Epithelial cell of prostate (primary cell): Measurements from ENCODE around the gene RALGPS1.

Source experiments
- DNase-seq: peaks from one replicate; pipeline ENCODE4 v3.0.0-alpha.2; 2011; ENCODE audit warnings: low read depth, low spot score
- H3K27ac ChIP-seq: fragments of 450-650 bp; 2 replicates; pipeline ENCODE4 v1.5.1; 2017; ENCODE audit warnings: mild to moderate bottlenecking

Gene RALGPS1

DNA sequence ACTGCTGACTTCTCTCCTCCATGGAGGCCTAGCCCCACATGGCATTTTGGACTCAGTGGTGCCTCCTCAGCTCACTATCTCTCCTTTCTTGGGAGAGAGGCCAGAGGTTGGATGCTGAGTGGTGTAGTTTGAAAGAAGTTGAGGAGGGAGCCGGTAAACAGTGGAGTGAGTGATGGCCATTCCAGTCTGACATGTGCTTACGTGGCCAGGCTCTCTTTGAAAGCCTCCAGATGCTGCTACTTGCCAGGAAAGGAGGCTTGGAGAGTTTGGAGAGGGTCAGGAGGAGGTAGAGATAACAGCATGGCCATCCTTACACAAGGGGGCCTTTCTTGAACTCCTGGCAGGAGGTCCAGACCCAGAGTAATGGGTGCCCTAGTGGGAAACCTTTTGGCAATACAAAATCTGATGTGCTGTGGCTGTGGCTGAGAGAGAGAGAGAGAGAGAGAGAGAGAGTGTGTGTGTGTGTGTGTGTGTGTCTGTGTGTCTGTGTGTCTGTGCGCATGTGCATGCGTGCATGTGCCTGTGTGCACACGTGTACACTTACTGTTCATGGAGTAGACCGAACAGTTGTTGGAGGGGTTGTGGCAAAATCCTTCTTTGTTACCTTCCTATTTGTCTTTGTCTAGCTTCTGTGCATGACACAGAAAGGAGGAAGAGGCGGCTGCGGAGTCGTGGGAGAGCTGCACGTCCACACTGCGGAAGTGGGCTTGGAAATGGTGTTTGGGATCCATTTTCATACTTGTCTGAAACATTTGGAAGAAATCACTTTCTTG lies 37.8 kb downstream of the RALGPS1 start:
- H3K27ac ChIP-seq = no peak overlapping the region
- DNase-seq = no peak

DNA sequence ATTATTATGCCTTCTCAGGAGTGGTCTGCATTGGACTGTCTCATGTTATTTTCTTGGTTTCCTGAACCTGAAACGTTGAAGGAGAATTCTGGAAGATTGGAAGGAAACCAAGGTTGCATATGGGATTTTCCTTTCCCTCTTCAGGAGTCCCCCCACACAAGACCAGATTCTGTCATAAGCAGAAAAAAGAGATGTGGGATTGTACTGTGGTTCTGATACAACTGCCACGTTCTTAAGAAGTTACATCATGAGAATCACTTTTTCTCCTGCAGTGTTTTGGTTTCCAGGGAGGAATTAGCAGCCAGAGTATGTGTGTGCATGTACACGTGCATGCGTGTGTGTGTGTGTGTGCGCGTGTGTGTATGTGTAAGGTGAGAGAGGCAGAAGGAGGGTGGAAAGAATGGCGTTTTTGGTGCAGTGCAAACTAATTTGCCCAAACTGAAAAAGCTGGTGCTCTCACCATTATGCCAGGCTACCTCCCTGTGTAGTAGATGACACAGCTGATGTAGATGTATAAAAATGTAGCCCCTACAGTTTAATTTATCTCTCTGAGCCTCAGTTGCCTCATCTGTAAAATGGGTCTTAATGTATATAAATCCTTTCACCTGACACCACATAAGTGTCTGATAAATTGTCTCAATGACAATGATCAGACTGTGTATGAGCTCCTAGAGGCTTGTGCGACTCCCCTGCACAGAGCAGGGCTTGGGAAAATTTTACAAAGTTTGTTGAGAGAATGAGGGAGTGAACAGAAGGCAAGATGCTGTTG lies 38.6 kb downstream of the RALGPS1 start:
- H3K27ac ChIP-seq = no peak overlapping the region
- no peak for DNase-seq

DNA sequence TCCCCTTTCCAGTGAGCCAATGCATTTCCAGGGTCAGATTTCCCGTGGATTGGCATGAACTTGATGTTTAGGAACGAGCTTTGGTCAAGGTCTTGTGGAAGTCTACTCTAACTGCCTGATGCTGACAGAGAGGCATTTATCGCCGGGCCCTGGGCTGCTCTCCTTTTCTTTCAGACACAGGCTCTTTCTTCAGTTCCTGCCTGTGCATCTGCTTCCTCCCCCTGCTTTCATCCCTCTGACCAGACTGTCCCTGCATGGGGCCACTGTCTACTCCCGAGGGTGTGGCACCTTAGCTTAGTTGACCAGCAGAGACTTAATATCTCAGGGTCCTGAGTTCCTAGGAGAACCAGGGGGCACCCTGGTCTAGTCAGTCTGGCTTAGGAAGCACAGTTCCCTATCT lies 41.2 kb downstream of the RALGPS1 start:
- DNase-seq = no peak
- no peak overlapping the region for H3K27ac ChIP-seq

DNA sequence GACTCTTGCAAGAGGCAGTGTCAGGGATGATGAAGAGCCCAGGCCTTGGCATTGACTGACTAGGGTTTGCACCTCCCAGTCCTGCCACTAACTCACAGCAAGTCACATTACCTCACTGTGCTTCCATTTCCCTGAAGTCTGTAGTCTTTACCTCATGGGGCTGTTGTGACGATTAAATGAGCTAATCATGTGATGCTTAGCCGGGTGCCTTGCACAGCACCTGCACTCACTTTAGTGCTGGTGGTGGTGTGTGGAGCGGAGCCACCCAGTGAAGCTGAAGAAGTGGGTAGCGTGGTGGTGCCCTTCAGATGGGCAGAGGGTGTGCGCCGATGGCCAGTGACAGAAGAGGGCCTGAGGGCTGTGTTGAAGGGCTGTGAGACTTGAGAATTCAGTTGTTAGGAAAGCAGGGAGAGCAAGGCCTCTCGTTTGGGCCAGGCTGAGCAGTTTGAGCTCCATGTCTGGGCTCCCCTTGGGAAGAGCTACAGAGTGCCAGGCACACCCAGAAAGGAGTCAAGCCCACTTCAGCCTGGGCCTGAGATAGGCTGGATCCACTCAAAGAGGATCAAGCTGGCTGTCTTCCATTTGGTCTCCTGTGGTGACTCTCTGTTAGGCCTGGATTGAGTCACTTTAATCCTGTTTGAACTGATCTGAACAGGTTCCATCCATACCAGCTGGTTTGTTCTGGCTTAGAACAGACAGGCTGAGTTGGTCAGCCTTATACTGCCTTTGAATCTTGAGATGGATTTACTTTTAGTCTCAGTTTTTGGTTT lies 42.5 kb downstream of the RALGPS1 start:
- peak overlapping the region; percentile 68 for H3K27ac ChIP-seq
- peak; percentile 48 for DNase-seq

DNA sequence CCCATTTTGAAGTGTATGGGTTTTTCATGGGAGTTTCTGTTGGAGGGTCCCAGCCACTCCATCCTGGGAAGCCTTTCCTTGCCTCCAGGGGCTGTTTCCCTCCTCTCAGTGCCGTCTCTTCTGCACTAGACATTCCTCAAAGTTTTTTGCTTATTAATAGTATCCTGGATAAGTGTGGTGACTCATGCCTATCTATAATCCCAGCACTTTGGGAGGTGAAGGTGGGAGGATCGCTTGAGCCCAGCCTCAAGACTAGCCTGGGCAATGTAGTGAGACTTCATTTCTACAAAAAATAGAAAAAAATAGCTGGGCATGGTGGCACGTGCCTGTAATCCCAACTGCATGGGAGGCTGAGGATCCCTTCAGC lies 43.1 kb downstream of the RALGPS1 start:
- H3K27ac ChIP-seq = peak overlapping the region; percentile 68
- DNase-seq = no peak

DNA sequence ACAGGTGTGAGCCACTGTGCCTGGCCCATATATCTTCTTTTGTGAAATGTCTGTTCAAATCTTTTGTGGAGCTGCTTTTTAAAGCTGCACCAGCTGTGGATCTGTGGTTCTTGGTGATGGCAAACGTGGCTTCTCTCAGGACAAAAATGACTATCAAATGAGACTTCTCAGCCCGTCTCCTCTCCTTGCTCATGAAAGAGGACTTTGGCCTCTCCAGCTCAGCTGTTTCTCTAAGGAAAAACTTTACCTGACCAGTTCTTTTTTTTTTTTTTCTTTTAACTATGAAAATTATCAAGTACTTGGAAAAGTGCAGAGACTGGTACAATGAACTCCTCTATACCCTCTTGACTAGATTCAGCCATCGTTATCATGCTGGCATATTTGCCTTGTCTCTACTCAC lies 44.8 kb downstream of the RALGPS1 start:
- DNase-seq = no peak

DNA sequence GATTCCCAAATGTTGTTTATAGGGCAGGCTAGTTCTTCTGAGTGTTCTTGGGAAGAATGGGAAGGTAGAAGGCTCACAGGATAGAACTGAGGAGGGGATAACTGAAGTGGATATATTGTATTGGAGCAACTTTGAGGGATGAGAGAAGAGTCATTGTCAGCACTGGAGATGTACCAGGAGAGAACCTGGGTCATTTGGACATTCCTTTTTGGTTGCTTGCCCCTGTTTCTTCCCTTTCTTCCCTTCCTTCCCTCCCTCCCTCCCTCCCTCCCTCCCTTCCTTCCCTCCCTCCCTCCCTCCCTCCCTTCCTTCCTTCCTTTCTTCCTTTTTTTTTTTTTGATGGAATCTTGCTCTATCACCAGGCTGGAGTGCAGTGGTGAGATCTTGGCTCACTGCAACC lies 45.3 kb downstream of the RALGPS1 start:
- no peak for DNase-seq
- H3K27ac ChIP-seq = no peak overlapping the region

More for the DNA sequence above, 44.8 kb downstream of the RALGPS1 start:
- no peak overlapping the region for H3K27ac ChIP-seq

DNA sequence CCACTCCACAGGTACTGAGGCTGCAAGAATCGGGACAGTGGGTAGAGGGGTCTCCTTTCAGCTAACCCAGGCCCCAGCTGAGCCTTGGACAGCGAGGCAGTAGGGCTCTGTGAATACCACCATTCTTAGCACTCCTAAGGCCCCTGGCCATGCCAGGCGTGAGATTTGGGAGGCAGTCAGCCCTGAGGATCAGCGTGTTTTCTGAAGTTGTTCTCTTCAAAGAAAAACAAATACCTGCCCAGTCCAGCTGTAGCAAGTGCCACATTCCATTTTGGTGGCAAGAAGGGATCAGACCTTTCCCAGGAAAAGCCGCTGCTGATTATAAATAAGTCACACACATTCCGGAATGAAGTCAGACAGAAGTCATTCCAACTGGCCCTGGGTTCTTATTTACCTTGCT lies 47.8 kb downstream of the RALGPS1 start:
- H3K27ac ChIP-seq = no peak overlapping the region
- no peak for DNase-seq

DNA sequence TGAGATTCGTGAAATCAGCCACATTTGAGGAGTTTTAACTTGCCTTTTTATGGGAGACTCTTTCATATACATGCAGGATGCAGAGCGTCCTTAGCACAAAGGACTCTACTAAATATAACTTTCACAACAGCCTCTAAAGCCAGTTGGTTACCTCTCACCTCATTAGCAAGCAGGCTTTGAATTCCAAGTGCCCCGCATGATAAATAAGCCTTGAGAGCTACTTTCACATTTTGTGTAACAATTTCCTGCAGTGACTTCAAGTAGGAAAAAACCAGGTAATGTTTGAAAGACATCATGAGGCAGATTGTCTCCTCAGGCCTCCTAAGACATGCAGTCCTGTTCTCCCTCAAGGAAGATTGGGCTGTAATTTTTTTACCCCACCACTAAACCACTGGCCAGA lies 50.5 kb downstream of the RALGPS1 start:
- H3K27ac ChIP-seq = no peak overlapping the region
- no peak for DNase-seq

DNA sequence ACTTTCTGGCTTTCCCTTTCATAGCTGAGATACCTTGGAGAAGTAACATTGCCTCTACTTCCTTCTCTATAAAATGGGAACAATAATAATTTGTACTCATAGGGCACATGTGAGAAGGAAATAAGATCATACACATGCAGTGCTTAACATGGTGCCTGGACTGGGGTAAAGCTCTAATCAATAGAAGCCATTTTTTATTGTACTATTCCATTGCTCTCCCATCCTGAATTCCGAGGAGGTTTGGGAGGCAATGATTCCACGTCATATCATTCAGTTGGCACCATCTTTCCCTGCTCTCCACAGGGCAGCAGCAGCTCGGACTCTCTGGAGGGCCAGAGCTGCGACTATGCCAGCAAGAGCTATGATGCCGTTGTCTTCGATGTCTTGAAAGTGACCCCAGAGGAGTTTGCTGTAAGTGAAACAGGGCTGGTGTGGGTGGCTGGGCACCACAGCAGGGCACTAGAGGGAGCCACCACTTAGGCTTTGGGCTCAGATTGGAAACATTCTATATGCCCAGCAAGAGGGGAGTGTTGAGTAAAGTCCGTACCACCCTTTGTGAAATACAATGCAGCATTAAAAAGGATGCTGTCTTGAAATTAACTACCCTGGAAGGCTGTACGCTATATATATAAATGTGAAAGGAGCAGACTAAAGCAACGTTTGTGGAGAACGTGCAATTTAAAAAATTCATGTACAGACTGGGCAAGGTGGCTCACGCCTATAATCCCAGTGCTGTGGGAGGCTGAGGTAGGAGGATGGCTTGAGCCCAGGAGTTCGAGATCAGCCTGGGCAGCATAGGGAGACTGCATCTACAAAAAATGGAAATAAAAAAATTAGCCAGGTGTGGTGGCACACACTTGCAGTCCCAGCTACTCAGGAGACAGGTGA lies 51.2 kb downstream of the RALGPS1 start:
- no peak overlapping the region for H3K27ac ChIP-seq
- no peak for DNase-seq

DNA sequence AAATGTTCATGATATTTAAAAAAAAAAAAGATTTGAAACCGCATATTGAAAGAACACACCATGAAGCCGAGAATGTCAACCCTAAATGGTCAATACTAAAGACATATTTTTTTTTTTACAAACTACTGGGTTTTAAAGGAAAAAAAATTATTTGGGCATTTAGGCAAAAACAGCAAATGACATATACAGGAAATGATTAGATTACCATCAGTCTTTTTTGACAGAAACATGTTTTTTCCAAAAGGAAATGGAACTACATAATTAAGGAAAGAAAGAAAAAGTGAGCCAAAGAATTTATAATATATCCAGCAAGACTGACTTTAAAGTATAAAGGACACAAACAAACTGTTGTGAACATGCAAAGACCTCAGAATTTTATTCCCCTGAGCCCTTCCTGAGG lies 56.7 kb downstream of the RALGPS1 start:
- no peak for DNase-seq
- no peak overlapping the region for H3K27ac ChIP-seq

DNA sequence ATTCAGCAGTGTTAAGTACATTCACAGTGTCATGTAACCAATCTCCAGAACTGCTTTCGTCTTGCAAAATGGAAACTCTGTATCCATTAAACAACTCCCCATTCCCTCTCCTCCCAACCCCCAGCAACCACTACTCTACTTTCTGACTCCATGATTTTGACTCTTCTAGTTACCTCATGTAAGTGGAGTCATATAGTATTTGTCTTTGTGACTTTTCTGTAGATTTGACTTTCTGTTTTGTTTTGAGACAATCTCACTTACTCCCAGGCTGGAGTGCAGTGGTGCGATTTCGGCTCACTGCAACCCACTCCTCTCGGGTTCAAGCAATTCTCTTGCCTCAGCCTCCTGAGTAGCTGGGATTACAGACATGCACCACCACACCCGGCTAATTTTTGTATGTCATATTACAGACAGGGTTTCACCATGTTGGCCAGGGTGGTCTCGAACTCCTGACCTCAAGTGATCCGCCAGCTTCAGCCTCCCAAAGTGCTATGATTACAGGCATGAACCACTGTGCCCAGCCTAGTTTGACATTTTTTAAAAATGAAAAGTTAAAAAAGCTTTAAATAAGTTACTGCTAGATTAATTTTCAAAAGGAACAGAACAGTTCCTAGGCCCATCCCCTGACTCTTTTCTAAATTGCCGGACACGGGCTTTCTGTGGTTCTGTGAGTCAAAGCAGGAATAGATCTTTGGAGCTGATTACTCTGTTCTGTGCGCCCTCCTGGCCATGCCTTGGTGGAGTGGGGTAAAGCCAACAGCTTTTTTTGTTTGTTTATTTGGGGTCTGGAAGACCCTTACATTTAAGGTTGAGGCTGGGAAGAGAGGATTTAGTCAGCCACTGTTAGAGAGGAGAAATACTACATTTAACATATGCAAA lies 59.3 kb downstream of the RALGPS1 start:
- DNase-seq = no peak
- H3K27ac ChIP-seq = no peak overlapping the region

DNA sequence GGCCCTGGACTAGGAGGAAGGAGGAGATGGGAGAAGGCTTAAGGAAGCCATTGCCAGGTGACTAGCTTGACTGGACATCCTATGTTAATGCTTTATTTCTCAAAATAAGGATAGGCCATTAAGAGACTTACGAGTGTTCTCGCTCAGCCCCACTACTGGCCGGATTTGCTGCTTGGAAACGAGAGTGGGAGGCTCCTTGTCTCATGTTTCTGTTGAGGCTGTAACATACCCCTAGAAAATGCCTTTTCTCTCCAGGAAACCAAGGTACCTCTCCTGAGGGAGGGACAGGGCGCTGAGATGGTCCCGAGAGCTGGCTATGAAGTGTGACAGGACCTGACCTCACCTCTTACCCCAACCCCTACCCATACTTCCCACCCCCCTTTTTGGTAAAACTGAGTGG lies 60.0 kb downstream of the RALGPS1 start:
- no peak for DNase-seq
- H3K27ac ChIP-seq = no peak overlapping the region

DNA sequence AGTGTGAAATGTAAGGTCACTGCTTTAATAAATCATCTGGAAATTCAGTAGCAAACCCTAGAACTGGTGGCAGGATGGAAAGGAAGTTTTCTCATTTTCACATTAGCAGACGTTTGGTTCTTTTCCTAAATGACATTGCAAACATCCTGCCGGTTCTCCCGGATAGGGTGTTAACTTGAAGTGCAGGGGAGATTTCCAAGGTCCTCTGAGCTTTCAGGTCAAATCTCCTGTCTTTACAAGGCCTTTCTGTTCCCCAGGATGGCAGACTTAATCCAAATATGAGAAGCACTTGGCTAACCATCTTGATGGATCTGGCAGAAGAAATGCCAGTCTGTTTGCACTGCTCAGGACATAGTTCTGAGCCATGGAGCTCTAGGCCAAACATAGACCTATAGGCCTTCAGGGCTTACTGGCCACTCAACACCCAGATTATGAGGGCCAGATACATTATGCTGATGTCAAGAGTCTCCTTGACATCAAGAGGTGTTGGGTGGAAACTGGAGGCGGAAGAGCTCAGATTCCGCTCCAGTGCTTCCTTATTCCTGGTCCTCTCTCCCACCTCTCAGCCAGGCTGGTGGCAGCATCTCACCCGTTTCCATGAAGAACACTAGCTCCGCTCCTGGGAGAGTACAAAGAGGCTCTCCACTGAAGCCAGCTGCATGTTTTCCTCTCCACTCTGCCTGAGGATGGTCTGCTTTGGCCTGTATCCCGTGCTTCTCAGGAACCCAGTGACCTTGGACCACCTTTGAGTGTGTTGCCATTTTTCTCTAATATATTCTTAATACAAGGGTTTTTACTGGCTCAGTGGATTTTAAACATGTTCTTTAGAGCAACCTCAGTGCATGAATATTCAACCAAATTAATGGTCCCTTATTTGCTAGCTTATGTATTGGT lies 61.0 kb downstream of the RALGPS1 start:
- no peak overlapping the region for H3K27ac ChIP-seq
- DNase-seq = no peak

DNA sequence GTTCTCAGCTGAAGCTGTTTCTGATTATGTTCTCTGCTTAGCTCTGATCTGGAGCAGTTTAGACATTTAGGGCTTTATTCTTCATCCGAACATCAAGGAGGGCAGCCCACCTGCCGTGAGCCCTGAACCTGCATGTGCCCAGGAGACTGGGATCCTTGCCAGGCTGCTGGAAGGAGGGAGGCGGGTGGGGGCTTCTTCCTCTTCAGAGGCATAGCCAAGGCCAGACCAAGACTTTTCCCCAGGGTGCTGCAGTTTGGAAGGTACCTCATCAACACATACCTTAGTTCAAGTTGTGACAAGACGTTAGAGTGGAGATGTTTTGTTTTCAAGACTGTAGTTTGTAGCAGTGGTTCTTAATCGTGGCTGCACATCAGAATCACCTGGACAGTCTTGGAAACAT lies 64.9 kb downstream of the RALGPS1 start:
- no peak overlapping the region for H3K27ac ChIP-seq
- no peak for DNase-seq

DNA sequence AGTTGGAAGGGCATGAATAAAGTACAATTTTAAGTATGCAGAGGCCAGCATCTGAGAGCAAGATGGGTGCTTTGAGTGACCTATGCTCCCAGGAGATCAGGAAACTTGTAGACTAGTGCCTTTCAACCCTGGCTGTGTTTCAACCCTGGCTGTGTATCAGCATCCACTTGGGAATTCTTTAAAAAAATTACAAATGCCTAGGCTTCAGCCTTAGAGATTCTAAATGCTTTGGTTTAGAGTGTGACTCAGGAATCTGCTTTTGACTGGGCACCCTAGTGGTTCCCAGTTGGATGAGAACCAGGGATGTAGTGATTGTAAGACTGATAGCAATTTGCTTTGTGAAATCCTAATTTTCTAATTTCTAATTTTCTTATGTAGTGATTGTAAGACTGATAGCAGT lies 65.6 kb downstream of the RALGPS1 start:
- no peak for DNase-seq
- no peak overlapping the region for H3K27ac ChIP-seq

DNA sequence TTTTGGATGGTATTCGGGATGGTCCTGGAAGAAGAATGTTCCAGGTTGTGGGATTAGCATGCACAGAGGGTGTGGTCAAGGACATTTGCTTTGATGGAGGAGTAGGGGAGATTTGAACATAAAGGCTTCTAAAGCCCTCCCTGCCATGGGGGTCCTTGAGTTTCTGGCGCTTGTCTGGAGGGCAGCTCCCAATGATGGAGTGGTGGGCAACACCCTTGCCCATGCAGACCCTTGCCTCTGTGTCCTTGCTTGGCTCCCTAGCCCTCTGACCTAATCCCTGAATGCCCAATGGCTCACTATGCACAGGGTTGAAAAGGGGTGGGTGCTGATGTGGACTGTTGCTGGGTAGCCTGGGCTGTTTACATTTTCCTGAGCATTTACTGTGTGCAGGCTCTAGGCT lies 66.6 kb downstream of the RALGPS1 start:
- DNase-seq = no peak
- no peak overlapping the region for H3K27ac ChIP-seq
